ENCODE data around the gene RHOH. TPM values are rescaled to one million over a fixed set of nuclear protein-coding genes. Genes with fewer than 3 reads are reported as not detected.

The RHOH gene
- polyA plus RNA-seq, 1 experiment, result not detected

GRCh38 chr4:40240040-40240653, 43.3 kb downstream of the RHOH start:
- H3K27ac ChIP-seq (ENCODE audit: low read depth, low read length), result no peak overlapping the region
- no peaks in the 10 kb centered on the region for H3K9me3 ChIP-seq (ENCODE audit: control insufficient read depth, insufficient read depth, low read length)
- POLR2A ChIA-PET, result no interaction called here
- peaks cover 12% of the 10 kb centered on the region for H3K27me3 ChIP-seq (ENCODE audit: control insufficient read depth, insufficient read depth, low read length)
- CTCF ChIA-PET, result interaction anchor here (1.1 kb wide), 1 partner anchor 11 kb away, joined by 4 read pairs; no protein-coding TSS in a partner anchor
- no peak for DNase-seq (ENCODE audit: low read depth, low spot score)
- no peak overlapping the region for H3K4me3 ChIP-seq (ENCODE audit: low read depth, low read length)
- TF ChIP-seq, protein P1, sequence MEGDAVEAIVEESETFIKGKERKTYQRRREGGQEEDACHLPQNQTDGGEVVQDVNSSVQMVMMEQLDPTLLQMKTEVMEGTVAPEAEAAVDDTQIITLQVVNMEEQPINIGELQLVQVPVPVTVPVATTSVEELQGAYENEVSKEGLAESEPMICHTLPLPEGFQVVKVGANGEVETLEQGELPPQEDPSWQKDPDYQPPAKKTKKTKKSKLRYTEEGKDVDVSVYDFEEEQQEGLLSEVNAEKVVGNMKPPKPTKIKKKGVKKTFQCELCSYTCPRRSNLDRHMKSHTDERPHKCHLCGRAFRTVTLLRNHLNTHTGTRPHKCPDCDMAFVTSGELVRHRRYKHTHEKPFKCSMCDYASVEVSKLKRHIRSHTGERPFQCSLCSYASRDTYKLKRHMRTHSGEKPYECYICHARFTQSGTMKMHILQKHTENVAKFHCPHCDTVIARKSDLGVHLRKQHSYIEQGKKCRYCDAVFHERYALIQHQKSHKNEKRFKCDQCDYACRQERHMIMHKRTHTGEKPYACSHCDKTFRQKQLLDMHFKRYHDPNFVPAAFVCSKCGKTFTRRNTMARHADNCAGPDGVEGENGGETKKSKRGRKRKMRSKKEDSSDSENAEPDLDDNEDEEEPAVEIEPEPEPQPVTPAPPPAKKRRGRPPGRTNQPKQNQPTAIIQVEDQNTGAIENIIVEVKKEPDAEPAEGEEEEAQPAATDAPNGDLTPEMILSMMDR (IDR thresholded peaks at IDR 0.05; ENCODE audit: low read depth, low read length), result no peak

DNA sequence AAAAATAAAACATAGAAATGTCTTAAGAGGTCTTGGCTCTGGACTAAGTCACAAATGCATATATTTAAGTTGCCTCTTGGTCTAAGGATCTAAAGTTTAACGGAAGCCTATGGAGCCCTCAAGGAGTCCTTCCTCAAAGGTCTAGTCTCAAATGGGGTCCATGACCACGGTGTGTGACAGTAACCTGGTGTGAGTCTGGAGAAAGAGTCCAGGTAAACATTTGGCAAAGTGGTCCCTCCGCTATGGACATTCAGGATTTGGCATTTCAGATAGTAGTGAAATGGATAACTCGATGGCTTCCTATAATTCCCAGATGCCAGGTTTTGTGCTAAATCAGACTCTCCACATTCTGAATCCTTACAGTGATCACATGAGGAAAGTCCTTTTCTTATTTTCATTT, 44.2 kb downstream of the RHOH start:
- ChIA-PET POLR2A (no interaction called here), CTCF (interaction anchor here (0.7 kb wide), 1 partner anchor 19 kb away, joined by 5 read pairs; no protein-coding TSS in a partner anchor)
- TF ChIP-seq, protein P1 (IDR thresholded peaks at IDR 0.05; ENCODE audit: low read depth, low read length), result no peak
- H3K4me3 ChIP-seq (ENCODE audit: low read depth, low read length), result no peak overlapping the region
- DNase-seq (ENCODE audit: low read depth, low spot score), result no peak
- no peaks in the 10 kb centered on the region for H3K9me3 ChIP-seq (ENCODE audit: control insufficient read depth, insufficient read depth, low read length)
- H3K27ac ChIP-seq (ENCODE audit: low read depth, low read length), result no peak overlapping the region
- H3K27me3 ChIP-seq (ENCODE audit: control insufficient read depth, insufficient read depth, low read length), result peaks cover 15% of the 10 kb centered on the region

DNA sequence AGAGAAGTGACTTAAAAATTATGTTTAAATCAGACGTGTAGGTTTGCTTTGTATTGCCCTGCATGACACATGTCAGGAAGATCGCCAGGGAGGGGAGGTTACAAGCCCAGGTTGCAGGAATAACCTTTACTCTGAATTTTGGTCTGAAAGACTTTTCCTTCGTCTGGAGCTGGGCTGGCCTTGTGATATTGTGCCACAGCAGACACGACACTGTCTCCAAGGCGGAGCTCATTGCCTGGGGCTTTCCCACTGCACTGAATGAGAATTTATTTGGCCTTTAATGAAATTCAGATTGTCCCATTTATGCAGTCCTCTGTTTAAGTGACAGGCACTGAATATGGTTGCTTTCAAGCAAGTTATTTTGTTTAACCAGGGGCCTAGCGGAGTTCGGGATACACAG, 45.1 kb downstream of the RHOH start:
- Histone ChIP-seq H3K27ac (ENCODE audit: low read depth, low read length) (no peak overlapping the region), H3K4me3 (ENCODE audit: low read depth, low read length) (no peak overlapping the region), H3K9me3 (ENCODE audit: control insufficient read depth, insufficient read depth, low read length) (no peaks in the 10 kb centered on the region), H3K27me3 (ENCODE audit: control insufficient read depth, insufficient read depth, low read length) (peaks cover 21% of the 10 kb centered on the region)
- POLR2A ChIA-PET, result no interaction called here
- TF ChIP-seq, protein P1 (IDR thresholded peaks at IDR 0.05; ENCODE audit: low read depth, low read length), result no peak
- CTCF ChIA-PET, result no interaction called here
- DNase-seq (ENCODE audit: low read depth, low spot score), result no peak

DNA sequence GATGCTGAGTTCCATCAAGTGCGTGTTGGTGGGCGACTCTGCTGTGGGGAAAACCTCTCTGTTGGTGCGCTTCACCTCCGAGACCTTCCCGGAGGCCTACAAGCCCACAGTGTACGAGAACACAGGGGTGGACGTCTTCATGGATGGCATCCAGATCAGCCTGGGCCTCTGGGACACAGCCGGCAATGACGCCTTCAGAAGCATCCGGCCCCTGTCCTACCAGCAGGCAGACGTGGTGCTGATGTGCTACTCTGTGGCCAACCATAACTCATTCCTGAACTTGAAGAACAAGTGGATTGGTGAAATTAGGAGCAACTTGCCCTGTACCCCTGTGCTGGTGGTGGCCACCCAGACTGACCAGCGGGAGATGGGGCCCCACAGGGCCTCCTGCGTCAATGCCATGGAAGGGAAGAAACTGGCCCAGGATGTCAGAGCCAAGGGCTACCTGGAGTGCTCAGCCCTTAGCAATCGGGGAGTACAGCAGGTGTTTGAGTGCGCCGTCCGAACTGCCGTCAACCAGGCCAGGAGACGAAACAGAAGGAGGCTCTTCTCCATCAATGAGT, 46.6 kb downstream of the RHOH start:
- ChIA-PET POLR2A (no interaction called here), CTCF (no interaction called here)
- TF ChIP-seq, protein P1 (IDR thresholded peaks at IDR 0.05; ENCODE audit: low read depth, low read length), result no peak
- Histone ChIP-seq H3K9me3 (ENCODE audit: control insufficient read depth, insufficient read depth, low read length) (no peaks in the 10 kb centered on the region), H3K27me3 (ENCODE audit: control insufficient read depth, insufficient read depth, low read length) (peaks cover 20% of the 10 kb centered on the region), H3K4me3 (ENCODE audit: low read depth, low read length) (no peak overlapping the region), H3K27ac (ENCODE audit: low read depth, low read length) (no peak overlapping the region)
- DNase-seq (ENCODE audit: low read depth, low spot score), result no peak

DNA sequence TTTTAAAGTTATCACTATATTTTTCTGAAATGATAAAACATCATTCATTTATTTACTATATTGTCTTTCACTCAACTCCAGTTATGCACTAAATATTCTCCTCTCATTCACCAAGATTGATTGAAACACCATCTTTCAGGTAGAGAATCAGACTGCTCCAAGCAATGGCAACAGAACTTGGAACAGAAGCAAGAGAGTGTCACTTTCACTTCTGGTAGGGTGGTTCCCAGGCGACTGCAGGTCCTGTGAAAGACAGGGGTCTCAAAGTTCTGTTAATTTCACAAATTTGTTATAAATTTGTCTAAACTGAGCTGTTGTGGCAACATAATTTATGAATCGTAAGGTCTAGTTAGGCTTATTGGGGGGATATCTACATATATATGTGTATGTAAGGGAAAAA, 47.8 kb downstream of the RHOH start:
- Histone ChIP-seq H3K9me3 (ENCODE audit: control insufficient read depth, insufficient read depth, low read length) (no peaks in the 10 kb centered on the region), H3K4me3 (ENCODE audit: low read depth, low read length) (no peak overlapping the region), H3K27me3 (ENCODE audit: control insufficient read depth, insufficient read depth, low read length) (peaks cover 18% of the 10 kb centered on the region), H3K27ac (ENCODE audit: low read depth, low read length) (no peak overlapping the region)
- TF ChIP-seq, protein P1 (IDR thresholded peaks at IDR 0.05; ENCODE audit: low read depth, low read length), result no peak
- ChIA-PET POLR2A (no interaction called here), CTCF (no interaction called here)
- DNase-seq (ENCODE audit: low read depth, low spot score), result no peak

All from AG04450 (cell line).